Fibroblast of mammary gland (primary cell): ENCODE measurements around the gene MTPN.
A peak's percentile ranks its signal among the peaks of the same experiment; 100 is the strongest.

Source experiments
- DNase-seq: peaks from one replicate; pipeline ENCODE4 v3.0.0-alpha.2; 2010; ENCODE audit warnings: low read depth
- H3K4me3 ChIP-seq: 2 replicates; pipeline ENCODE4 v1.5.1; 2011; ENCODE audit warnings: low read depth, mild to moderate bottlenecking, low read length, moderate library complexity; ENCODE audit not compliant: control insufficient read depth
- TF ChIP-seq, protein P1 (sequence below): conservative IDR thresholded peaks from 2 replicates; pipeline ENCODE4 v1.5.1; 2011; ENCODE audit warnings: low read depth, low read length, inconsistent platforms; ENCODE audit not compliant: control insufficient read depth, insufficient read depth

MTPN gene

DNA sequence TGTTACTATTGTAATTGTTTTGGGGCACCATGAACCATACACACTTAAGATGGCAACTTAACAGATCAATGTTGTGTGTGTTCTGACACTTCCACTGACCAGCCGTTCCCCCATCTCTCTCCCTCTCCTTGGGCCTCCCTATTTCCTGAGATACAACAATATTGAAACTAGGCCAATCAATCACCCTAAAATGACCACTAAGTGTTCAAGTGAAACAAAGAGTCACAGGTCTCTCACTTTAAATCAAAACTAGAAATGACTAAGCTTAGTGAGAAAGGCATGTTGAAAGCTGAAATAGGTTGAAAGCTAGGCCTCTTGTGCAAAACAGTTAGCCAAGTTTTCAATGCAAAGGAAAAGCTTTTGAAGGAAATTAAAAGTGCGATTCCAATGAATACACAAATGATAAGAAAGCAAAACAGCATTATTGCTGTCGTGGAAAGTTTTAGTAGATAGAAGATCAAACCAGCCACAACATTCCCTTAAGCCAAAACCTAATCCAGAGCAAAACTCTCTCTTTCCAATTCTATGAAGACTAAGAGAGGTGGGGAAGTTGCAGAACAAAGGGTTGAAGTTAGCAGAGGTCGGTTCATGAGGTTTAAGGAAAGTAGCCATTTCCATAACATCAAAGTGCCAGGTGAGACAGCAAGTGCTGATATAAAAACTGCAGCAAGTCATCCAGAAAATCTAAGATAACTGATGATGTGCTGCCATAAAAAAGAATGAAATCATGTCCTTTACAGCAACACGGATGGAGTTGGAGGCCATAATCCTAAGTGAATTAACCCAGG lies 90.6 kb downstream of the MTPN start:
- no peak overlapping the region for H3K4me3 ChIP-seq
- no peak for DNase-seq
- TF ChIP-seq, protein P1, sequence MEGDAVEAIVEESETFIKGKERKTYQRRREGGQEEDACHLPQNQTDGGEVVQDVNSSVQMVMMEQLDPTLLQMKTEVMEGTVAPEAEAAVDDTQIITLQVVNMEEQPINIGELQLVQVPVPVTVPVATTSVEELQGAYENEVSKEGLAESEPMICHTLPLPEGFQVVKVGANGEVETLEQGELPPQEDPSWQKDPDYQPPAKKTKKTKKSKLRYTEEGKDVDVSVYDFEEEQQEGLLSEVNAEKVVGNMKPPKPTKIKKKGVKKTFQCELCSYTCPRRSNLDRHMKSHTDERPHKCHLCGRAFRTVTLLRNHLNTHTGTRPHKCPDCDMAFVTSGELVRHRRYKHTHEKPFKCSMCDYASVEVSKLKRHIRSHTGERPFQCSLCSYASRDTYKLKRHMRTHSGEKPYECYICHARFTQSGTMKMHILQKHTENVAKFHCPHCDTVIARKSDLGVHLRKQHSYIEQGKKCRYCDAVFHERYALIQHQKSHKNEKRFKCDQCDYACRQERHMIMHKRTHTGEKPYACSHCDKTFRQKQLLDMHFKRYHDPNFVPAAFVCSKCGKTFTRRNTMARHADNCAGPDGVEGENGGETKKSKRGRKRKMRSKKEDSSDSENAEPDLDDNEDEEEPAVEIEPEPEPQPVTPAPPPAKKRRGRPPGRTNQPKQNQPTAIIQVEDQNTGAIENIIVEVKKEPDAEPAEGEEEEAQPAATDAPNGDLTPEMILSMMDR = no peak

DNA sequence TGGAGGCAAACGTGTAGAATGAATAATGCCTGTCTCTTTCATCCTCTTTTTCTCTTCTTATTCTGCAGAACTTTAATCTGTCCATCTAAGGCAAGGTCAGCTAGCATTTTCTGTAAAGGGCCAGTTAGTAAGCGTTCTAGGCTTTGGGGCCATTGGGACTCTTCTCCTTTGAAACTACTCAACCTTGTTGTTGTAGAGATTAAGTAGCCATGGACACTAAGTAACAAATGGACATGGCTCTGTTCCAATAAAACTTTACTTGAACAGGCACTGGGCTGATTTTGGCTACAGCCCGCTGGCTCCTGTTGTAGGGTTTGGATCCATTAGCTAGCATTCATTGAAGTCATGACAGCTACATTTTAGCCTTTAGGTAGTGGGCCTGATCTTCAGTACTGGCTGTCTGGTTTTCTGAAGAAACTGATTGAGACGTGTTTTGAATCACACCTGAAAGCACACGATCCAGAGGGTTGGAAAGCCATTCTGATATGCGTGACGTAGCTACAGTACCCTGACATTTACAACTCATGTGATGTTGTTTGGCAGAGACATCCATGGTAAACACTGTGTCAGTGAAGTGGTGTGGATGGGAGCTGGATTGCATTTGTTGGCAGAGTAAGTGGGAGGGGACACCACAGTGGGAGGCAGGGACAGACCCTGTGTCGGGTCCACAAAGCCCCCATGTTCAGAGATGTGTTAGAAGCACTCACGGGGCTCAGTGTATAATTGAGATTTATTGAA lies 92.5 kb downstream of the MTPN start:
- TF ChIP-seq, protein P1 = no peak
- DNase-seq = no peak
- no peak overlapping the region for H3K4me3 ChIP-seq

DNA sequence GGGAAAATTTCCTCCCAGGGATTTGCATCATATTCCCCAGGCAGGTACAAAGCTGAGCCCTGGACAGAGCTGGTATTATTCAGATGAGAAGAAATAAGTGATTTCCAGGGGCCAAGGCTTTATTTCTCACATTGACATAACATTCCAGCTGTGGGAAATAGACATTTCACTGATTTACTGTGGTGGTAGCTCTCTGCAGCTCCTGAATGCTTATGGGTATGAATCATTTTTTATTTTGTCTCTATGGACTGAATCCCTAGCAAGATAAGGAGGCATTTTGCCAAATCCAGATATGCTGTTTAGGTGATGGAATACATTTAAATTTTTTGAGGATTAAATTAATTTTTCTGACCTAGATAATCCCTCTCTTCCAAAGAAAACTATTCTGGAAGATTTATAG lies 97.9 kb downstream of the MTPN start:
- H3K4me3 ChIP-seq = no peak overlapping the region
- DNase-seq = peak; percentile 23

DNA sequence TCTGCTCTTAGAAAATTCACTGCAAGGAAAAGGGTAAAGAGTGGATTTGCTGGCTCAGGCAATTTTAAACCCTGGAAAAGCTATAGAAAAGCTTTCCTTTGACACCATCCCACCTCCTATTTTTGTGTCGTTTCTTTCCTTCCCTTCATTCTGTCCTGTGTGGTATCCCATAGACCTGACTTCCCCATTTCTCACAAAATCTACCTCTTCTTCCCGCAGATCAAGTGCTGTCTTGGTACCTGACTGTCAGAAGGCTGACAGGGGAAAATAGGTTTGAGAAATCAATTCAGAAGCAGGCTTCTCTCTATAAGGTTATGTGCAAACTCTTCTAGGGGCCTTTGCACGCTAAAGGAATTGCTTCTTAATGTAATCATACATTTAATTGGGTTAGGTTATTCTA lies 98.9 kb downstream of the MTPN start:
- DNase-seq = no peak
- no peak overlapping the region for H3K4me3 ChIP-seq
- TF ChIP-seq, protein P1 = no peak

More for the DNA sequence above, 97.9 kb downstream of the MTPN start:
- TF ChIP-seq, protein P1 = no peak

DNA sequence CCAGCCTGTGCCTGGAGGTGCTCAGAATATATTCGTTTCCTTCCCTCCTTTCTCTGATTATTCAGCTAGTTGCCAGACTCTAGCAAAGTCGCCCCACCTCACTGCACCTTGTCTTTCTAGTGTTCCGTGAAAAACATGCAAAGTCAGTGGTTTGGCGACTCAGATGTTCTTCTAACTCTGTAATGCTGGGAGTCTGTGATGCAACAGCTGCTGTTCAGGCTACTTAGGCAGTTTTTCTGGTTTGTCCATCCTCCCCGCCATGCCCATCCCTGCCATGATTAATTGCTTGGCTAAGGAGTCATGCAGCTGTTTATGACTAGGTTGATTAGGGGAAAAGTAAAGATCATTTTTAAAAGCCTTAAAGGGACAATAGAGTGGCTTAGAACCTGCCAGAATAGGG lies 99.4 kb downstream of the MTPN start:
- H3K4me3 ChIP-seq = no peak overlapping the region
- TF ChIP-seq, protein P1 = no peak
- DNase-seq = peak; percentile 85
